Measurements from ENCODE around the gene WDR37.
"Not testable (repeated sequence)": the region's sequence is repeated elsewhere in the genome, so short reads cannot be mapped to it uniquely, and the experiment has no call there.

The WDR37 gene

DNA sequence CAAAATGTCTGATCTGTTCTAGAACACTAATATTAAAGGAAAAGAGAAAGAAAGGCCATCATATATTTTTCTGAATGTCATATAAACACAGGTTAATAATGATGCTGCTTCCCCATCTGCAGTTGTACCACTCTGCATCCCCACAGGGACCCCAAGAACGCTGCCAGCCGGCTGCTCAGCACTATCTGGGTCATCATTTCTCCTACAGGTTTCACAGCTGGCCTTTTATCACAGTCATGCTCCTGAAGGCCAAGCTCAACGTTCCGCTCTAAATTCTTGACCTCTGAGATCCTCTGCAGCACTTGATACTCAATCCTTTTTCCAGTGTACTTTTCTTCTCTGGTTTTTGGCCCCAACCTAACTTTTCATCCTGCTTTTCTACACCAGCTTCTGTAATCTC, 12.0 kb upstream of the WDR37 start:
- no peak for DNase-seq

DNA sequence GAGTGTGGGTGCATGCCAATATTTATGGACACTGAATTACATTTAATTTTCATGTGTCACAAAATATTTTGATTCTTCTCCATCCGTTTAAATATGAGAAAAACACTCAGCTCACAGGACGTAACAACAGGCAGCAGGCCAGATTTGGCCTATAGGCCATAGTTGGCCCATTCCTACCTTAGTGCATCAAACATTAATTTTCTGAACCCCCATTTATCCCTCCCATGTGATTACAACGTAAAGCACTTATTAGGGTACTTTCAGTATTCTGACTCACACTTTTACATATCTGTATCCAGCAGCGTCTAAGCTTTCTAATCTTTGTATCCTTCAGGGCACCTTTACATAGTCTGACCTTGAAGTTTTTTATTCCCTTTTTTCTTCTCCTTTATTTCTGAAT, 11.2 kb upstream of the WDR37 start:
- no peak for DNase-seq

DNA sequence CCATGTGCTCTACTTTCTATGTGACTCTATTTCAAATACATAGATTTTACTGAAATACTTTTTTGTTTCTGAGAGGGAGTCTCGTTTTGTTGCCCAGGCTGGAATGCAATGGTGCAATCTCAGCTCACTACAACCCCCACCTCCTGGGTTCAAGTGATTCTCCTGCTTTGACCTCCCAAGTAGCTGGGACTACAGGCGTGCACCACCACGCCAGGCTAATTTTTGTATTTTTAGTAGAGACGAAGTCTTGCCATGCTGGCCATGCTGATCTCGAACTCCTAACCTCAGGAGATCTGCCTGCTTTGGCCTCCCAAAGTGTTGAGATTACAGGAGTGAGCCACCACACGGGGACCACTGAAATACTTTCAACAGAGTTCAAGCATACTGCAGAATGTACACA, 10.8 kb upstream of the WDR37 start:
- DNase-seq = no peak

DNA sequence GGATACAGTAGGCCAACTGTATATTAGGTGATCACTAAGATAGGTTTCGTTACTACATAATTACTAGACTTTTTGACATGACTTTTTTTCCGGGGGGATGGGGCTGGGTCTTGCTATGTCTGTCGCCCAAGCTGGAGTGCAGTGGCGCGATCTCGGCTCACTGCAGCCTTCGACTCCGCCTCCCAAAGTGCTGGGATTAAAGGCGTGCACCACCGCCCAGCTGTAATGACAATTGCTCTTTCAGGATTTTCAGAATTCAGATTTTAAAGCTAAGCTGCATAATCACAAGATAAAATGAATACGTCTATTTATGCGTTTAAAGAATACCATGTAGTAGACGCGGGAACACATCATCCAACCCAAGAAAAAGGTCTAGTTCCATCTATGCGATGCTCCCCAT, 8.2 kb upstream of the WDR37 start:
- no peak for DNase-seq

DNA sequence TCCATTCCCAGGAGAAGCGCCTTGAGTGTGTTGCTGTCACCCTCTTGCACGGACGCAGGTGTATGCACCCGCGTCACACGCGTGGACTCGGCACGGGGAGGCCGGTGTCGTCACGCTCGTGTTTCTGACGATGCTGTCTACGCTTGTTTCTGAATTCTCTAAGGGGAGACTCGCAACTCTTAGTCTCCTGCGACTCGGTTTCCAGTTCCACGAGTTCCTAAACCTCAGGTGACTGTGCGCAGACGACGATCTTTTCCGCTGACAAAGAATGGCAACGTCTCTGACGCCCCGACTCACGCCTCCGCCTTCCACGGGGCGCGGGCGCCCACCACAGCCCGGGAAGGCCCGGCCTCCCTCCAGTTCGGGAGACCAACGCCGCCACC, 7.8 kb upstream of the WDR37 start:
- no peak for DNase-seq

DNA sequence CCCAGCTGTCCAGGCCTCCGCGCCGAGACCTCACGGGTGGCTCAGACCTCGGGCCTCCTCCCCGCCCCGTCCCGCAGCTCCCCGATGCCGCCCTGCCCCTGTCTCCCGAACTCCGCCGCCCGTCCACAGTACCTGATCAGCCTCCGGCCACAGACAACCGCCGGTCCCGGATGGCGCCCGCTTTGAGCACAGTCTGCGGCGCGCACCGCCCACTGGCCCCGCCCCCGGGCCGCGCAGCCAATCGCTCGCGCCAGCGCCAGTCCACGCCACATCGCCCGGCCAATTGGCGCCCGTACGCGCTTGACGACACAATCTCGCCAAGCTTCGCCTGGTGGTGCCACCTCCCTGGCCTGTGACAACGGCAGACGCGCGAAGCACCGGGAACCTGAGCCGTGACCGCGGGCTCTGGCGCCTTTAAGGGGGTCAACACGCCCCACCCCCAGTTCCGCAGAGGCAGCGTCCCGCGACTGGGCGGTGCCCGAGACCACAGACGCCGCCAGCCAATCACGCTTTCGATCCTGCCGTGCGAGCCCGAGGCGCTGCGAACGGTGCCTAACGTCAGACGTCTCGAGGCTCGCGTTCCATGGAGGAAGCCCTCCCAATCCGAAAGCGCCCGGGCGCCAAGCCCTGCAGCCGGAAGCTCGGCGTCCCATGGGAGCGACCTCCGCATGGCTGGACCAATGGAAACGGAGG, 7.3 kb upstream of the WDR37 start, which contains the start of gene IDI1:
Gene IDI1, minus strand, starts transcription at position 388 of the 693 bp plus-strand sequence. Its CDS starts 116 bp downstream, at position 272.
- peak; percentile 96 for DNase-seq

DNA sequence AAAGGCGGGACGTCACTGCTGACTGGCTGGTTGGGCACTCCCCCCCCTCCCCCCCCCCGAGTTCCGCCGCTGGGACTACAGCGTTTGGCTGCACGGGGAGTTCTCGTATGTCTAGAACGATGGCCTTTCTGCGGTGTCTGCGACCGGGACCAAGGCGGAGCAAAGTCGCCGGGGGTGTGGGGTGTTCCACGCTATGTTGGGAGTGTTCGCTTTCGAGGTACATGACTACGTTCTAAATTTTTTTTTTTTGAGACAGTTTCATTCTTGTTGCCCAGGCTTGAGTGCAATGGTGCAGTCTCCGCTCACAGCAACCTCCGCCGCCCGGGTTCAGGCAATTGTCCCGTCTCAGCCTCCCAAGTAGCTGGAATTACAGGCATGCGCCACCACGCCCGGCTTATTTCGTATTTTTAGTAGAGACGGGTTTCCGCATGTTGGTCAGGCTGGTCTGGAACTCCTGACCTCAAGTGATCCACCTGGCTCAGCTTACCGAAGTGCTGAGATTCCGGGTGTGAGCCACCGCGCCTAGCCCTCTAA, 6.7 kb upstream of the WDR37 start:
- no peak for DNase-seq

DNA sequence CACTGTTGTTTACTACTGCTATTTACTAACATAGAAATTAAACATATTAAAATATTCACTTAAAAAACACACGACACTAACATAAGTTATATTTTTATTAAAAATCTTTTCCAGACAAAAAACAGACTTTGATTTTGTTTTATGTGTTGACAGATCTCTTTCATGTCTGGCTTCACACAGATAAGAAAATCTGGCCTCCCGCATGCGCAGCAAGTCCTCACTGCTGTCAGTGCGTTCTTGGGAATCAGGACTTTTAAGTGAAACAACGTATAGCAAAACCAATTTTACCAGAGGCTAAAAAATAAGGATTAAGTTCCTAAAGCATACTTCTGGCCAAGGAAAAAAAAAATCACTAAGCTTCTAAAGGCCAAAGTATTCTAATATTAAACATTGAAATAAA, 6.0 kb upstream of the WDR37 start:
- DNase-seq = peak; percentile 21

DNA sequence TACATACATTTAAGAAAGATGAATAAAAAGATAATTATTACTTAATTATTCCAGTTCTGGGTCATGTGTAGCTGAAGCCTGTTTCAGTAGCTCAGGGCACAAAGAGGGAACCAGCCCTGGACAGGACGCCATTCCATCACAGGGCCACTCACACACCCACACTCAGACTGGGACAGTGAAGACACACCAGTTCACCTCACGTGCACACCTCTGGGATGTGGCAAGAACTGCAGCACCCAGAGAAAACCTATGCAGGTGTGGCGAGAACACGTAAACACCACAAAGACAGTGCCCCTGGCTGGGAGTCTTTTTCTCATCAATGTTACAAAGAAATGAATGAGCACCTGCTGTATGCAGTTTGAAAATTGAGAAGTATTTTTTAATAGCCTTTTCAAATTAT, 5.6 kb upstream of the WDR37 start:
- peak; percentile 37 for DNase-seq

DNA sequence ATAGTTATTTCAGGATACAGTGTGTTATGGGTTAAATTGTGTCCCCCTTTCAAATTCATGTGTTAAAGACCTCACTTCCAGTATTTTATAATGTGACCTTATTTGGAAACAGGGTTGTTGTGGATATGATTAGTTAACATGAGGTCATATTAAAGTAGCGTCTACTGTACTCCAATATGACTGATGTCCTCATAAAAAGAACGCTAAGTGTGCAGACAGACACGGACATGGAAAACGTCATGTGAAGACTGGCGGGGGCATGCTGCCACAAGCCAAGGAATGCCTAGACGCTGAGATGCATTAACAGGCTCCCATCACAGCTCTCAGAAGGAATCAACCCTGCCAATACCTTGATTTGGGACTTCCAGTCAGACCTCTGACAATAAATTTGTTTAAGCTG, 1.5 kb upstream of the WDR37 start:
- DNase-seq = no peak

DNA sequence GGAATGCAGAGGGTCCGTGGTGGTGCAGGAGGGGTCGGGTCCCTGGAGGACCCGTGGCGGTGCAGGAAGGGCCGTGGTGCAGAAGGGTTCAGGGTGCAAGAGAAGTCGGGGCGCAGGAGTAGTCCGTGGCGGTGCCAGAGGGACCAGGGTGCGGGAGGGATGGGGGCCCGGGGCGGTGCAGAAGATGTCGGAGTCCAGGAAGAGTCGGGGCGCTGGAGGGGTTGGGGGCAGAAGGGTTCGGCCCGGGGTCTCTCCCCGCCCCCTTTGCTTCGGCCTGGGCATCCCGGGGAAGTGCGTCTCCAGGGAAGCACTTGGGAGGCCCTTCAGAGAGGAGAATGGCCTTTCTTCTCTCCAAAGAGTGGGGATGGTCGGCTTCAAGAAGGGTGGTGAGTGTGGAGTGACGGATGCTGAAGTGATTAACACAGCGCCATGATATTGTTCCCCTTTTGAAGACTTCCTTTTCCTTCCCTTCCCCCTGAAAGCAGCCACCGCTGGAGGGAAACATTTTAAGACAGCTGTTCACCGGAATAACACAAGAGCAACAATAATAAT, 997 bp downstream of the WDR37 start:
- DNase-seq = no peak

DNA sequence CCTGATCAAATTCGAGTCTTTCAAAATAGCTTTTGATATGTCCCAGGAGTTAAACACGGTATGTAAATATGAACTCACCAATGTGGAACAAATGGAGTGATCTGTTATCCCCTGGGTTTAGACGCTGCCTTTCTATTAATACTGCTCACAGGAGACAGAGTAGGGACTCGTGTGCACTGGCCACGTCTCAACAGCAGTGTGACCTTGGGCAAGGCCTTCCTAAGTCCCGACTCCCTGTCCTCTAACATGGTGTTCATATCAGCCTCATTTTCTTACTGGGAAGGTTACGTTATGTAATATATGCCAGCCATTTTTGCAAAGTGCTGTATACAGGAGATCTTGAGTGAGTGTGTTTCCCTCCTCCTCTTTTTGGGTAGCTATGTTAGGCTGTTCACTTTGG, 1.8 kb downstream of the WDR37 start:
- DNase-seq = no peak

DNA sequence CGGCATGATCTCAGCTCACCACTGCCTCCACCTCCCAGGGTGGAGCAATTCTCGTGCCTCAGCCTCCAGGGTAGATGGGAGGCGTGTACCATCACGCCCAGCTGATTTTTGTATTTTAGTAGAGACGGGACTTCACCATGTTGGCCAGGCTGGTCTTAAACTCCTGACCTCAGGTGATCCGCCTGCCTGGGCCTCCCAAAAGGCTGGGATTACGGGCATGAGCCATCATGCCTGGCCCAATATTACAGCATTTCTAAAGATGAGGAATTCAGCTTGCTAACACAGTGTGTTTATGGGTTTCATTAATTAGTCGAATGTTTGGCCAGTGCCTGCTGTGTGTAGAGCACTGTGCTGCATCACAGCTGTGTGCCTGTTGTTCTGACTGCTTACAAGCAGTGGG, 3.7 kb downstream of the WDR37 start:
- DNase-seq = no peak

DNA sequence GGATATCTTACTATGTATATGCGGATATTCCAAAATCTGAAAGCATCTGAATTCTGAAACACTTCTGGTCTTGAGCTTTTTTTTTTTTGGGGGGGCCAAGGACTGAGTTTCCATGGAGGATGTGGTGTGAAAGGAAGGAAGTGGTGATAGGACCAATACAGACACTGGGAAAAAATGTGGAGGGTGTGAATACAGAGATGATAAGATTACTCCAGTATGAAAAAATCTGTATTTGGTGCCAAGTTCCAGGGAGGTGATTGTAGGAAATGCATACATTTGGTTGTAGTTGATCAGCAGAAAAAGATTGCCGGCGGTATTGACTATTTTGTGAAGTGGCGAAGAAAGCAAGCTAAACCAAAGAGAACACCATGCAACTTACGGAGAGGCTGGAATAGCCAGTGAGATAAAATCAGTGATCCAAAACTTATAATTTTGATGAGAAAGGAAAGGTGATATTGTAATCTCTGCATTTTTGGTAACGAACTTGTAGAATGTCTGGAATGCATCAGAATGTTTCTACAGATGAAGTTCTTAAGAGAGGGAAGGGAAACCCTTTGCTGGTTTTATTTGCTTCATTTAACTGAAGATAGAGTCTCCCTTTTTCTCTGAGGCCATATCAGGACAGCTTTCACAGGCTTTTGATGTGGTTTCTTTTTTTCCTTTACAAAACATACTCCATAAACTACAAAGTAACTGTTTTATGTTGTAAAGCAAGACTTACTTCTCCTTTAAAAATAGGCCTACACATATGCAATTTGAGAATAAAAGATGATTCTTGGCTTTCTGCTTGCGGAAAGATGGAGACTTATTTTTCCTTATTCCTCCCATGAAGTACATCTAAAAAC, 6.0 kb downstream of the WDR37 start:
- DNase-seq = no peak

DNA sequence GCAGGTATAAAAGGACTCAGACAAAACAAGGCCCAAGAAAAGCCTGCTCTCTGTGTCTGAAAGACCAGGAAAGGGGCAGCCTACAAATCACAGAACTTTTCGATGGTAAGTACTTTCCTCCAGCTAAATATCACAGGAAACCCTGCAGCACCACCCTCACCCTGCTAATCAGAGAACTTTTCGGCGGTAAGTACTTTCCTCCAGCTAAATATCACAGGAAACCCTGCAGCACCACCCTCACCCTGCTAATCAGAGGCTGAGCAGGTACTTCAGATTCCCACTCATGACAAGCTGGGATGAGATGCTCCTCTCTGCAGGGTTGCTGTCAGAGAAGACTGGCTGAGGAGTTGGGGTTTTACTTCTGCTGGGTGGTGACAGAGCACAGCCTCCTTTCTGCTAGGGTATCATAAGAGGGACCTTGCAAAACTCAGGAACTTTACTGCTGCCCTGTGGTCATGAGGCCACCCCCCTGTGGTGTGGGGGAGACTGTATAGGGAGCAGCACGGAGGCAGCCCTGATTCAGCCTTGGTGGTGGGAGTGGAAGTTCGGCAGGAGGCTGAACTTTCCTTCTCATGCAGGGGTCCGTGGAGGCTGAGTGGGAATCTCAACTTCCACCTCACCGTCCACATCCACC, 7.2 kb downstream of the WDR37 start:
- peak; percentile 23 for DNase-seq

DNA sequence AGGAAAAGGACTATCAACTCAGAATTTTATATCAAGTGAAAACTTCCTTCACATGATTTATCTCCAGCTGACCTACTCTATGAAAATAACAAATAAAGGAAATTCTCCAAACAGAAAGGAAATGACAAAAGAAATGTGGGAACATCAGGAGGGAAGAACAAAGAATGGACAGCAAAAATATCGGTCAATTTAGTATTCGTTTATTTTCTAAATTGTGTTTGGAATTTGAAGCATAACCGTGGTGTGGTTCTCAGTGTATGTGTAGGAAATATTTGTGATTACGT, 8.7 kb downstream of the WDR37 start:
- no peak for DNase-seq

DNA sequence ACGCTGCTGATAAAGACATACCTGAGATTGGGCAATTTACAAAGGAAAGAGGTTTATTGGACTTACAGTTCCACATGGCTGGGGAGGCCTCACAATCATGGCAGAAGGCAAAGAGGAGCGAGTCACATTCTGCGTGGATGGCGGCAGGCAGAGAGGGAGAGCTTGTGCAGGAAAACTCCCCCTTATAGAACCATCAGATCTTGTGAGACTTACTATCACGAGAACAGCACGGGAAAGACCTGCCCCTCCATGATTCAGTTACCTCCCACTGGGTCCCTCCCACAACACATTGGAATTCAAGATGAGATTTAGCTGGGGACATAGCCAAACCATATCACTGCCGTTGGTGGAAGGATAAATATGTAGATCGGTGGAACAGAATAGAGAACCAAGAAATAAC, 10.5 kb downstream of the WDR37 start:
- not testable (repeated sequence) for DNase-seq

DNA sequence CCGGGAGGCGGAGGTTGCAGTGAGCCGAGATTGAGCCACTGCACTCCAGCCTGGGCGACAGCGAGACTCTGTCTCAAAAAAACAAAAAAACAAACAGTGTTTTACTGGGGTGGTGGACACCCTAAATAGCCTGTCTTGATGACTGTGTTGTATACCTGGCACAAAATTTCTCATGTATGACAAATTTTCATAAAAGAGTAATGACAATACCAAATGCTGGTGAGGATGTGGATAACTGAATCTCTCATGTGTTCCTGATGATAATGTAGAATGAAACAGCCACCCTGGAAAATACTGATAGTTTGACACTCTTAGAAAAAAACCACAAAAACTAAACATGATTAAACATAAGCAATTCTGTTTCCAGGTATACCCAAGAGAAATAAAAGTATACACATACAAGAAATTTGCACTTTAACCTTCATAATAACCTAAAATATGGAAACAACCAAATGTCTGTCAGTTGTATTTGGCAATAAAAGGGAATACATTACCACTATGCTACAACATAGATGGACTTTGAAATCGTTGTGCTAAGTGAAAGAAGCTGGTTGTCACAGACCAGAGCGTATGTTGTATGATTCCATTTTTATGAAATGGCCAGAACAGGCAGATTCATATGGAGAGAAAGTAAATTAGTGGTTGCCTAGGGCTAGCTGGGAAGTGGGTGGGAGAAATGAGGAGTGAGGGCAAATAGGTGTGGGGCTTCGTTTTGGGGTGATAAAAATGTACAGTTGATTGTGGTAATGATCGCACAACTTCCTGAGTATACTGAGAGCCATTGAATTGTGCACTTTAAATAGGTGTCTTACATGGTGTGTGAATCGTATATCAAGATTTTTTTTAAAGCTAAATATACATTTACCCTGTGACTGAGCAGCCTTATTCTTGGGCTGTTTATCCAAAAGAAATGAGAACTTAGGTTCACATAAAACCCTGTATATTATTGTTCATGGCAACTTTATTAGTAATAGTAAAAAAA, 12.5 kb downstream of the WDR37 start:
- DNase-seq = no peak

DNA sequence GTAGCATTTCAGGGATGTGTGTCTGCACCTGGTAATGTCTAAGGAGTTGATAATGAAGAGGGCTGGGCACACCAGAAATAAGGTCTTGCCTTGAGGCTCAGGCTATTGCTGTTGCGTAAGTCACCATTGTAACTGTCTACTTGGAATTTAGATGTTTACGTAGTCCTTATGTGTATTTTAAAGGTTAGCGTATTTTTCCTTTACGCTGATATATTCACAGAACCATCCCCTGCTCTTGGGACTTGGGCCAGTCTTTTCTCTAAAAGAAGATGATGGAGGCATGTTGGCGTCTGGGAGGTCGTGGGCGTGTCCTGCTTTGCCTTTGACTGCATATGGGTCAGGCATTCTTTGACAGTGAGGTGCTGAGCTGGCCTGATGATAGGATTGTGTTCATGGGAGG, 14.7 kb downstream of the WDR37 start:
- DNase-seq = no peak

DNA sequence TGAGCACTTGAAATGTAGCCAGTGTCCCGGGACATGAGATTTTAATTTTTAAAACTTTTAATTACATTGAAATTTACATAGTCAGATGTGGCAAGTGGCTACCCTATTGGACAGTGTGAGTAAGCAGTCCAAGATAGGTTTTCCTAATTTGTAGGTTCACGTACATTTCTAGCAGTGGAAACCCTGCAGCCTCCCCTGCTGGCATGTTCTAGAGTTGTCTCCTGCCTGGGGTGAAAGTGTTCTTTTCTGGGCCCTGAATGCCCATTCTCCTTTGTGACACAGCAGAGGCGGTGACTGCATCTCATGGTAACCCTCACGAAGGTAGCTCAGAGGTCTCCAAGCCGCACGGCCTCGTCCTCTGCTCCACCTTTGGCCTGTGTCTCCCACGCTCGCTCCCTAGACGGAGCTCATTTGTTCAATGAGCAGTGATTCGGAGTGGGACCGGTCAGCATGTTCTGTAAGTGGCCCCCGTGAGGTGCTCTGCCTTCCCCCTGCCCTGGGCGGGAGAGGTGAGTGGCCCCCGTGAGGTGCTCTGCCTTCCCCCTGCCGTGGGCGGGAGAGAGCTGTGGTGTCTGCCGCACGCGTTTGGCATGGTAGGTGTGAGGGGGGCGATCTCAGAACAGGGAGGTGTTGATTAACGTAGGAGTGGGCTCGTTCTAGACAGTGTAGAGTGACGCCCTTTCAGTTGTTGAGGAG, 18.0 kb downstream of the WDR37 start:
- no peak for DNase-seq

DNA sequence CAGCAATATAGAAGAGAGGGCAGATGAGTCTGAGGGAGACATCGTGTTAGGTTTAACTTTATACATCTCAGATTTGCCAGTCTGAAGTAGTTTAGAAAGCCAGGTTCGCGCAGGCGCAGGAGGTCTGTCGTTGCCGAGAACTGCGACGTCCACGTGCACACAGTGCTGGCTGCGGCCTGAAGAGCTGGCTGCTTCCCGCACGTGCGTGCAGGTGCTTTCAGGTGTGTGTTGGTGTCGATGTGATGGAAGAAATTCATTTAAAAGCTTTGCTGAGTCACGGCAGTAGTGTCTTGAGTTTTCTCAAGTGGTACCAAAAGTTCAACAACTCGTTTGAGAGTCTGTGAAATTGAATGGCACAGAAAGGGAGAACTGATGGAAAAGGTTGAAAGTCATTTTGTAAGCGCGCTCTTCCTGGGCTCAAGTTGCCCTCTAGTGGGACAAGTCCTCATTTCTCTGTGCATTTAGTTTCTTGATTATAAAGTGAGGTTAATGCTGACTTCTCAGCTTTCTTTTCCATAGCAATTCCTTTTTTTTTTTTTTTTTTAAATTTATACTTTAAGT, 18.6 kb downstream of the WDR37 start:
- no peak for DNase-seq
